DOHH2 (cell line): Measurements from ENCODE around the gene CCDC88C.
"Not testable (repeated sequence)": the region's sequence is repeated elsewhere in the genome, so short reads cannot be mapped to it uniquely, and the experiment has no call there.

ENCODE experiments used
- CTCF ChIP-seq: fragments of 200-600 bp; sonication (generic); IDR thresholded peaks from one replicate; pipeline ENCODE4 v1.5.1; 2014; ENCODE audit warnings: antibody characterized with exemption, mild to moderate bottlenecking, low read depth, low read length; ENCODE audit not compliant: poor library complexity, severe bottlenecking
- EZH2phosphoT487 ChIP-seq: fragments of 200-600 bp; sonication (generic); IDR thresholded peaks from 2 replicates; pipeline ENCODE4 v1.6.1; 2017; ENCODE audit warnings: borderline replicate concordance, mild to moderate bottlenecking, antibody characterized with exemption, low read length, moderate library complexity, mixed read lengths

- not testable (repeated sequence) for TF ChIP-seq CTCF, EZH2phosphoT487
Observed at GRCh38 chr14:91428931-91429330, 11.3 kb upstream of the CCDC88C start.
